Fibroblast of lung (primary cell): ENCODE measurements around the gene ANK2. TPM values are rescaled to one million over a fixed set of nuclear protein-coding genes. Genes with fewer than 3 reads are reported as not detected.

Experiments
- DNase-seq, 2 donors: peaks; one replicate each; pipeline versions ENCODE4 v3.0.0 to v3.0.0-alpha.2; 2010; ENCODE audit warnings: low read depth in 2 of 2
- H2AFZ ChIP-seq: 2 replicates; pipeline ENCODE4 v1.5.1; 2012; ENCODE audit warnings: low read length, control low read depth, inconsistent platforms
- H3K27ac ChIP-seq: 2 replicates; pipeline ENCODE4 v1.5.1; 2011; ENCODE audit warnings: low read length, control low read depth; ENCODE audit not compliant: insufficient read depth
- H3K27me3 ChIP-seq: 2 replicates; pipeline ENCODE4 v1.5.1; 2011; ENCODE audit warnings: mild to moderate bottlenecking, low read length; ENCODE audit not compliant: control insufficient read depth, insufficient read depth
- H3K36me3 ChIP-seq: 2 replicates; pipeline ENCODE4 v1.5.1; 2011; ENCODE audit warnings: low read length; ENCODE audit not compliant: control insufficient read depth, insufficient read depth
- H3K4me1 ChIP-seq: 2 replicates; pipeline ENCODE4 v1.5.1; 2011; ENCODE audit warnings: low read length; ENCODE audit not compliant: control insufficient read depth, insufficient read depth; ENCODE audit errors: extremely low read depth
- H3K4me2 ChIP-seq: 2 replicates; pipeline ENCODE4 v1.5.1; 2011; ENCODE audit warnings: low read length, control low read depth; ENCODE audit not compliant: insufficient read depth; ENCODE audit errors: extremely low read depth
- H3K4me3 ChIP-seq, 4 experiments: fragments of 200-600 bp in 1 of 4; sonication (generic) in 1 of 4; replicated peaks in 1 of 4; 2 replicates each; pipeline ENCODE4 v1.5.1; 2011 to 2016; ENCODE audit warnings: low read length in 4 of 4, low read depth in 3 of 4, mild to moderate bottlenecking in 3 of 4, control low read depth in 2 of 4, inconsistent platforms in 1 of 4, mixed read lengths in 1 of 4; ENCODE audit not compliant: insufficient read depth in 1 of 4; ENCODE audit errors: control extremely low read depth in 1 of 4
- H3K79me2 ChIP-seq: 2 replicates; pipeline ENCODE4 v1.5.1; 2012; ENCODE audit warnings: mild to moderate bottlenecking, low read length, inconsistent platforms; ENCODE audit not compliant: control insufficient read depth, insufficient read depth
- H3K9ac ChIP-seq: 2 replicates; pipeline ENCODE4 v1.5.1; 2011; ENCODE audit warnings: mild to moderate bottlenecking, low read length, control low read depth; ENCODE audit not compliant: insufficient read depth
- H3K9me3 ChIP-seq: 2 replicates; pipeline ENCODE4 v1.5.1; 2012; ENCODE audit warnings: low read depth, low read length; ENCODE audit not compliant: control insufficient read depth, insufficient read depth
- H4K20me1 ChIP-seq: 2 replicates; pipeline ENCODE4 v1.5.1; 2011; ENCODE audit warnings: low read length; ENCODE audit not compliant: control insufficient read depth, insufficient read depth; ENCODE audit errors: extremely low read depth
- CTCF ChIP-seq, 2 donors: IDR thresholded peaks in 1 of 2; conservative IDR thresholded peaks in 1 of 2; 1 replicate in 1 of 2; 2 replicates in 1 of 2; pipeline ENCODE4 v1.5.1; 2011 to 2012; ENCODE audit warnings: low read length in 2 of 2, control low read depth in 1 of 2, inconsistent platforms in 1 of 2, low read depth in 1 of 2, mild to moderate bottlenecking in 1 of 2
- EZH2 ChIP-seq: IDR thresholded peaks from 2 replicates; pipeline ENCODE4 v1.5.1; 2012; ENCODE audit warnings: low read length, control low read depth, mild to moderate bottlenecking; ENCODE audit errors: missing control alignments
- polyA plus RNA-seq, 2 donors: library from polyadenylated mRNA; depleted of rRNA in 1 of 2; stranded (reverse) in 1 of 2; unstranded in 1 of 2; fragments of >200 nt; gene quantifications; 2 replicates each; pipeline ENCODE4 v1.2.1, GENCODE V29; 2011 to 2012; ENCODE audit warnings: missing spikeins in 1 of 2
- total RNA-seq: library from RNA; depleted of rRNA; stranded (reverse); fragments of >200 nt; gene quantifications from 2 replicates; pipeline ENCODE4 v1.2.1, GENCODE V29; 2014

Gene ANK2
- total and polyA plus RNA-seq, 2 donors (not counting 1 experiment from before 2014, with no cell fraction given), result 10.9 to 95.1 TPM

- no peak for TF ChIP-seq CTCF (conservative IDR thresholded peaks at IDR 0.05 in 1 of 2, IDR thresholded peaks at IDR 0.05 in 1 of 2; ENCODE audit: low read depth in 1 of 2, low read length in 2 of 2)
- TF ChIP-seq EZH2, result no peak
These were observed 245.5 kb downstream of the ANK2 start for GRCh38 chr4:113294908-113295307.

GRCh38 chr4:113300471-113300928, 251.0 kb downstream of the ANK2 start:
- peak overlapping the region; percentile 70 for H3K27ac ChIP-seq
- no peak overlapping the region for H3K9ac ChIP-seq
- no peaks in the 10 kb centered on the region for H4K20me1 ChIP-seq
- peak overlapping the region; percentile 52 for H2AFZ ChIP-seq
- TF ChIP-seq EZH2 (no peak), CTCF (conservative IDR thresholded peaks at IDR 0.05 in 1 of 2, IDR thresholded peaks at IDR 0.05 in 1 of 2; ENCODE audit: low read depth in 1 of 2, low read length in 2 of 2) (no peak)
- no peak overlapping the region for H3K4me2 ChIP-seq
- no peaks in the 10 kb centered on the region for H3K9me3 ChIP-seq
- H3K79me2 ChIP-seq, result no peaks in the 10 kb centered on the region
- H3K4me3 ChIP-seq, result no peak overlapping the region
- DNase-seq, result peak; percentile 77 to 94
- no peaks in the 10 kb centered on the region for H3K4me1 ChIP-seq
- H3K36me3 ChIP-seq, result no peaks in the 10 kb centered on the region
- H3K27me3 ChIP-seq, result no peaks in the 10 kb centered on the region

More at GRCh38 chr4:113294908-113295307, 245.5 kb downstream of the ANK2 start:
- H4K20me1 ChIP-seq, result no peaks in the 10 kb centered on the region
- DNase-seq, result no peak
- H2AFZ ChIP-seq, result no peak overlapping the region
- no peaks in the 10 kb centered on the region for H3K79me2 ChIP-seq
- no peaks in the 10 kb centered on the region for H3K36me3 ChIP-seq
- H3K9me3 ChIP-seq, result no peaks in the 10 kb centered on the region
- peak overlapping the region in 1 of 4 experiments; percentile 55 for H3K4me3 ChIP-seq
- no peak overlapping the region for H3K27ac ChIP-seq
- H3K4me1 ChIP-seq, result peaks cover 10% of the 10 kb centered on the region
- no peak overlapping the region for H3K4me2 ChIP-seq
- H3K9ac ChIP-seq, result no peak overlapping the region
- no peaks in the 10 kb centered on the region for H3K27me3 ChIP-seq

GRCh38 chr4:113302051-113302450, 252.6 kb downstream of the ANK2 start:
- no peak overlapping the region for H3K9ac ChIP-seq
- H3K79me2 ChIP-seq, result no peaks in the 10 kb centered on the region
- no peaks in the 10 kb centered on the region for H3K9me3 ChIP-seq
- no peaks in the 10 kb centered on the region for H3K36me3 ChIP-seq
- H2AFZ ChIP-seq, result no peak overlapping the region
- no peaks in the 10 kb centered on the region for H3K27me3 ChIP-seq
- H3K4me1 ChIP-seq, result no peaks in the 10 kb centered on the region
- no peaks in the 10 kb centered on the region for H4K20me1 ChIP-seq
- no peak overlapping the region for H3K27ac ChIP-seq
- H3K4me3 ChIP-seq, result no peak overlapping the region
- TF ChIP-seq CTCF (conservative IDR thresholded peaks at IDR 0.05 in 1 of 2, IDR thresholded peaks at IDR 0.05 in 1 of 2; ENCODE audit: low read depth in 1 of 2, low read length in 2 of 2), result no peak
- TF ChIP-seq EZH2, result no peak
- H3K4me2 ChIP-seq, result no peak overlapping the region
- DNase-seq, result no peak
